Thymus (tissue), 11 donors: ENCODE results near the gene THAP12. TPM values are rescaled to one million over a fixed set of nuclear protein-coding genes. Genes with fewer than 3 reads are reported as not detected.
"Not testable (repeated sequence)": the region's sequence is repeated elsewhere in the genome, so short reads cannot be mapped to it uniquely, and the experiment has no call there.

ENCODE experiments used
- DNase-seq, 9 donors: peaks; one replicate each; pipeline ENCODE4 v3.0.0-alpha.2; 2013; ENCODE audit warnings: low spot score in 9 of 9, low read depth in 6 of 9, missing footprints in 1 of 9
- H3K27ac ChIP-seq, 2 donors: one replicate each; pipeline ENCODE4 v1.5.1; 2013; ENCODE audit warnings: control low read depth in 1 of 2, low read depth in 1 of 2, low read length in 1 of 2, mild to moderate bottlenecking in 1 of 2, moderate library complexity in 1 of 2
- H3K27me3 ChIP-seq, 2 donors: one replicate each; pipeline ENCODE4 v1.5.1; 2013; ENCODE audit warnings: low read length in 1 of 2; ENCODE audit not compliant: control insufficient read depth in 2 of 2, insufficient read depth in 1 of 2
- H3K36me3 ChIP-seq, 2 donors: one replicate each; pipeline ENCODE4 v1.5.1; 2013; ENCODE audit warnings: low read length in 1 of 2, mild to moderate bottlenecking in 1 of 2, moderate library complexity in 1 of 2; ENCODE audit not compliant: control insufficient read depth in 2 of 2, insufficient read depth in 2 of 2
- H3K4me1 ChIP-seq, 2 donors: one replicate each; pipeline ENCODE4 v1.5.1; 2013; ENCODE audit warnings: low read length in 2 of 2; ENCODE audit not compliant: control insufficient read depth in 2 of 2, insufficient read depth in 2 of 2
- H3K4me3 ChIP-seq, 2 donors: one replicate each; pipeline ENCODE4 v1.5.1; 2013; ENCODE audit warnings: low read length in 2 of 2, control low read depth in 1 of 2, mild to moderate bottlenecking in 1 of 2
- H3K9me3 ChIP-seq, 2 donors: one replicate each; pipeline ENCODE4 v1.5.1; 2013; ENCODE audit warnings: low read length in 1 of 2, mild to moderate bottlenecking in 1 of 2; ENCODE audit not compliant: control insufficient read depth in 2 of 2, insufficient read depth in 1 of 2
- WGBS: extraction: QIAGEN DNeasy Blood & Tissue Kit; methylation state at CpG from one replicate; pipeline ENCODE4 v1.1.7; 2013; 5-methylcytosine and 5-hydroxymethylcytosine counted together
- polyA plus RNA-seq: library from polyadenylated mRNA; stranded (reverse); fragments of 200-250 nt; gene quantifications from one replicate; pipeline ENCODE4 v1.2.3, GENCODE V29; 2013
- total RNA-seq: library from RNA; stranded (reverse); fragments of 120-200 nt; gene quantifications from one replicate; pipeline ENCODE4 v1.2.4, GENCODE V29; 2013
- donor health status: healthy.

The THAP12 gene
- total and polyA plus RNA-seq, 2 donors: 50.7 to 69.8 TPM

GRCh38 chr11:76327202-76327601 is 53.7 kb downstream of the THAP12 start:
- no peaks in the 10 kb centered on the region for H3K36me3 ChIP-seq
- WGBS: 72% methylated on average over 1 of the region's 1 CpG

GRCh38 chr11:76325185-76325584 is 55.7 kb downstream of the THAP12 start:
- no peak overlapping the region for H3K4me3 ChIP-seq
- peaks cover 13 to 43% of the 10 kb centered on the region in 2 donors for H3K27me3 ChIP-seq
- DNase-seq: no peak
- 95% methylated on average over 2 of the region's 2 CpGs for WGBS
- no peak overlapping the region for H3K27ac ChIP-seq
- H3K36me3 ChIP-seq: no peaks in the 10 kb centered on the region
- H3K4me1 ChIP-seq: peaks cover 0 to 7% of the 10 kb centered on the region in 2 donors
- H3K9me3 ChIP-seq: no peaks in the 10 kb centered on the region

More at GRCh38 chr11:76327202-76327601, 53.7 kb downstream of the THAP12 start:
- Histone ChIP-seq H3K27ac (no peak overlapping the region), H3K9me3 (no peaks in the 10 kb centered on the region), H3K4me1 (peaks cover 0 to 2% of the 10 kb centered on the region in 2 donors), H3K27me3 (peaks cover 2 to 23% of the 10 kb centered on the region in 2 donors), H3K4me3 (no peak overlapping the region)
- DNase-seq: no peak

DNA sequence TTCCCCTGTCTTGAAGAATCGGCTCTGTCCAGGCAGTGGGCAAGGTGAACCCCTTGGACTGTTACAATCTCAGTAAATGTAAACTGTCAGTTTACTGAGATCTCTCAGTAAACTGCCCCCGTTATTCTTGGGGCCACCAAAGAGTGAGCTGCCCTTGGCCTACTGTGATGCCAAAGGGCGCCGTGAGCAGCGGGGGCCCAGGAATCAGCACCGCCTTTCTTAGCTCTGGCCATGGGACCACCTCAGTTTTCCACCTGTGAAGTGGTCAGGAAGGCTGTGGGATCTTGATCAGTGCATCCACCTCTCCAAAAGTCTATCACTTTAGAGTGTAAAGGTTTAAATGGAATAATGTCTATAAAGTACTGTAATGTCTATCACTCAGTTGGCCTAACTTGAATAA is 57.1 kb downstream of the THAP12 start:
- DNase-seq: no peak
- peaks cover 13 to 57% of the 10 kb centered on the region in 2 donors for H3K27me3 ChIP-seq
- 97% methylated on average over 6 of the region's 6 CpGs for WGBS
- no peaks in the 10 kb centered on the region for H3K9me3 ChIP-seq
- H3K4me1 ChIP-seq: peaks cover 0 to 7% of the 10 kb centered on the region in 2 donors
- no peak overlapping the region for H3K4me3 ChIP-seq
- H3K27ac ChIP-seq: no peak overlapping the region
- H3K36me3 ChIP-seq: no peaks in the 10 kb centered on the region

DNA sequence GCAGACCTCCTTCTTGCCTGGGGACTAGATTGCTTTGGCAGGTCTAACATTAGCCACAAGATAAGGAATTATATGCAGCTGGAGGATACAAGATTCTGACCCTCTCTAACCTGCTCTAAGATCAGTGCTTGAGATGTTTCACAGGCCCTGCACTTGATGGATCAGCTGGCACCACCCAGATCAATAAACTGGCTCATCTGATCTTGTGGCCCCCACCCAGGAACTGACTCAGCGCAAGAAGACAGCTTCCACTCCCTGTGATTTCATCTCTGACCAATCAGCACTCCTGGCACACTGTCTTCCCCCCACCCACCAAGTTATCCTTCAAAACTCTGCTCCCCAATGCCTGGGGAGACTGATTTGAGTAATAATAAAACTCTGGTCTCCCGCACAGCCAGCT is 57.6 kb downstream of the THAP12 start:
- not testable (repeated sequence) for H3K36me3 ChIP-seq, H3K9me3 ChIP-seq, H3K4me1 ChIP-seq, DNase-seq, H3K27ac ChIP-seq, H3K4me3 ChIP-seq
- WGBS: over 99% methylated on average over 2 of the region's 2 CpGs
- H3K27me3 ChIP-seq: peaks cover 13 to 61% of the 10 kb centered on the region in 2 donors

DNA sequence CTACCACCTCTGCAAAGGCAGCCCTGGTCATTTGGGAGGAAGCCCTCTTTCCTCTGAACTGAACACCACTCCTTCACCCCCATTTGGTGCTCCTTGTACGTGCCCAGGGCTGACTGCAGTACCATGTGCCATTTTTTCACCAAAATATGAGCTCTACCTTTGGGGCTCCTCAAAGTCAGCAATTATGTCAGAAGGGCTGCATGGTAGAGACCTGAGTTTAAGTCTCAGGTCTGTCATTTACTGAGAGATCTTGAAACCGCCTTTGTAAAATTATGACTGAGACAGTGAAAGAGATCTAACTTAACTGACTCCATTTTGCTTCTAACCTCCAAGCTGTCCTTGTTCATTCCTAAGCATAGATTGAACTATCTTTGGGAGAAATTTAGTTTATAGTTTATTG is 58.0 kb downstream of the THAP12 start:
- H3K4me3 ChIP-seq: no peak overlapping the region
- no peaks in the 10 kb centered on the region for H3K9me3 ChIP-seq
- H3K36me3 ChIP-seq: no peaks in the 10 kb centered on the region
- no peak overlapping the region for H3K27ac ChIP-seq
- WGBS: 96% methylated on average over 2 of the region's 2 CpGs
- DNase-seq: no peak
- H3K4me1 ChIP-seq: peaks cover 0 to 7% of the 10 kb centered on the region in 2 donors
- peaks cover 13 to 63% of the 10 kb centered on the region in 2 donors for H3K27me3 ChIP-seq

DNA sequence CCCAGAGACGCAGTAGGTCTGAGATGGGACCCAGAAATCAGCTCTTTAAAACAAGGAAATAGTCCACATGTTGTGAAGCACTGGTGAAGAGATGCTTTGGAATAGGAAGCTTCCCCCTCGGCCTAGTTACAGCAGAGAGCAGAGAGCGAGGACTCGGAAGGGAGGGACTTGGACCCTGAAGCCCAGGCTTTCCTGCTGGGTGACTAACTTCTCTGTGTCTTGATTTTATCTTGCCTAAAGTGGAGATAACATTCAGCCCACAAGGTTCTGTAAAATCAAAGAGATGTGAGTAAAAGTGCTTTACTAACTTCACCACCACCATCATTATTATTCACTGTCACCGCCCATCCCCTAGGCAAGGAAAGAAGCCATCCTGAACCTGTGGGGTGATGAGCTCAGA is 58.4 kb downstream of the THAP12 start:
- Histone ChIP-seq H3K27me3 (peaks cover 13 to 65% of the 10 kb centered on the region in 2 donors), H3K27ac (no peak overlapping the region), H3K4me1 (peaks cover 0 to 7% of the 10 kb centered on the region in 2 donors), H3K4me3 (no peak overlapping the region), H3K36me3 (no peaks in the 10 kb centered on the region), H3K9me3 (no peaks in the 10 kb centered on the region)
- WGBS: 81% methylated on average over 5 of the region's 5 CpGs
- no peak for DNase-seq

GRCh38 chr11:76321820-76322524 is 59.0 kb downstream of the THAP12 start:
- DNase-seq: no peak
- Histone ChIP-seq H3K27me3 (peaks cover 13 to 67% of the 10 kb centered on the region in 2 donors), H3K4me3 (no peak overlapping the region), H3K36me3 (no peaks in the 10 kb centered on the region), H3K27ac (no peak overlapping the region), H3K9me3 (no peaks in the 10 kb centered on the region), H3K4me1 (peaks cover 0 to 7% of the 10 kb centered on the region in 2 donors)
- 5% methylated on average over 59 of the region's 59 CpGs for WGBS

GRCh38 chr11:76321340-76321739 is 59.6 kb downstream of the THAP12 start:
- H3K4me3 ChIP-seq: no peak overlapping the region
- no peak overlapping the region for H3K27ac ChIP-seq
- no peak for DNase-seq
- H3K36me3 ChIP-seq: no peaks in the 10 kb centered on the region
- no peaks in the 10 kb centered on the region for H3K9me3 ChIP-seq
- H3K27me3 ChIP-seq: peaks cover 13 to 71% of the 10 kb centered on the region in 2 donors
- WGBS: 57% methylated on average over 8 of the region's 8 CpGs
- peaks cover 0 to 7% of the 10 kb centered on the region in 2 donors for H3K4me1 ChIP-seq

- Histone ChIP-seq H3K9me3 (no peaks in the 10 kb centered on the region), H3K27me3 (peaks cover 13 to 68% of the 10 kb centered on the region in 2 donors), H3K4me3 (no peak overlapping the region), H3K4me1 (peaks cover 0 to 7% of the 10 kb centered on the region in 2 donors), H3K27ac (no peak overlapping the region), H3K36me3 (no peaks in the 10 kb centered on the region)
- DNase-seq: no peak
- WGBS: 93% methylated on average over 6 of the region's 6 CpGs
These were observed 60.0 kb downstream of the THAP12 start for GRCh38 chr11:76320929-76321328.
